ENCODE data around the gene TLCD4. TPM values are rescaled to one million over a fixed set of nuclear protein-coding genes. Genes with fewer than 3 reads are reported as not detected.

The TLCD4 gene
- total and polyA plus RNA-seq, 2 of the 13 experiments (the other 11 are each of a cell fraction or from before 2014, with no cell fraction given): 4.7 to 14.5 TPM

DNA sequence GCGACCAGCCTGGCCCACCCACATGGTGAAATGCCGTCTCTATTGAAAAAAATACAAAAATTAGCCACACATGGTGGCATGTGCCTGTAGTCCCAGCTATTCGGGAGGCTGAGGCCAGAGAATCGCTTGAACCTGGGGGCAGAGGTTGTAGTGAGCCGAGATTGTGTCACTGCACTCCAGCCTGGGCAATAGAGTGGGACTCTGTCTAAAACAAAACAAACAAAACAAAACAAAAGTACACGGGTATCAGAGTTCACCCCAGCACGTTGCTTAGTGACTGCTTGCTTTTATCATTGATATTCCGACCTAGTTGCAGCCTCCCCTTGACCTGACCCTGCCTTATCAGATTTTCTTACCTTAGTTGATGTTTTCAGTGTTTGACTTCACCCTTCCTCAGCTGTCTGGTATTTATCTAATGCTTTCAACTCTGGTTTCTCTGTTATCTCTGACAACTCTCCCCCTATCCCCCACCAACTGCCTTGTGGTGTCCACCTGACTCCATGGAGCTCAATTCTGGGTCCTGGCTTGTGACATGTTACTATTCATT is 5.1 kb downstream of the TLCD4 start (continued):
- TF ChIP-seq, protein P1, sequence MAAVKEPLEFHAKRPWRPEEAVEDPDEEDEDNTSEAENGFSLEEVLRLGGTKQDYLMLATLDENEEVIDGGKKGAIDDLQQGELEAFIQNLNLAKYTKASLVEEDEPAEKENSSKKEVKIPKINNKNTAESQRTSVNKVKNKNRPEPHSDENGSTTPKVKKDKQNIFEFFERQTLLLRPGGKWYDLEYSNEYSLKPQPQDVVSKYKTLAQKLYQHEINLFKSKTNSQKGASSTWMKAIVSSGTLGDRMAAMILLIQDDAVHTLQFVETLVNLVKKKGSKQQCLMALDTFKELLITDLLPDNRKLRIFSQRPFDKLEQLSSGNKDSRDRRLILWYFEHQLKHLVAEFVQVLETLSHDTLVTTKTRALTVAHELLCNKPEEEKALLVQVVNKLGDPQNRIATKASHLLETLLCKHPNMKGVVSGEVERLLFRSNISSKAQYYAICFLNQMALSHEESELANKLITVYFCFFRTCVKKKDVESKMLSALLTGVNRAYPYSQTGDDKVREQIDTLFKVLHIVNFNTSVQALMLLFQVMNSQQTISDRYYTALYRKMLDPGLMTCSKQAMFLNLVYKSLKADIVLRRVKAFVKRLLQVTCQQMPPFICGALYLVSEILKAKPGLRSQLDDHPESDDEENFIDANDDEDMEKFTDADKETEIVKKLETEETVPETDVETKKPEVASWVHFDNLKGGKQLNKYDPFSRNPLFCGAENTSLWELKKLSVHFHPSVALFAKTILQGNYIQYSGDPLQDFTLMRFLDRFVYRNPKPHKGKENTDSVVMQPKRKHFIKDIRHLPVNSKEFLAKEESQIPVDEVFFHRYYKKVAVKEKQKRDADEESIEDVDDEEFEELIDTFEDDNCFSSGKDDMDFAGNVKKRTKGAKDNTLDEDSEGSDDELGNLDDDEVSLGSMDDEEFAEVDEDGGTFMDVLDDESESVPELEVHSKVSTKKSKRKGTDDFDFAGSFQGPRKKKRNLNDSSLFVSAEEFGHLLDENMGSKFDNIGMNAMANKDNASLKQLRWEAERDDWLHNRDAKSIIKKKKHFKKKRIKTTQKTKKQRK (IDR thresholded peaks at IDR 0.05; ENCODE audit: low read length): no peak
- TF ChIP-seq ISX (CRISPR knock-in tag; conservative IDR thresholded peaks at IDR 0.05): no peak
- TF ChIP-seq SNRNP70 (IDR thresholded peaks at IDR 0.05; ENCODE audit: low read depth, low read length): no peak
- TF ChIP-seq TBX3 (IDR thresholded peaks at IDR 0.05; ENCODE audit: borderline replicate concordance): peak; percentile 76; the same call in 1 of the 2 replicates
- TF ChIP-seq, protein P2, sequence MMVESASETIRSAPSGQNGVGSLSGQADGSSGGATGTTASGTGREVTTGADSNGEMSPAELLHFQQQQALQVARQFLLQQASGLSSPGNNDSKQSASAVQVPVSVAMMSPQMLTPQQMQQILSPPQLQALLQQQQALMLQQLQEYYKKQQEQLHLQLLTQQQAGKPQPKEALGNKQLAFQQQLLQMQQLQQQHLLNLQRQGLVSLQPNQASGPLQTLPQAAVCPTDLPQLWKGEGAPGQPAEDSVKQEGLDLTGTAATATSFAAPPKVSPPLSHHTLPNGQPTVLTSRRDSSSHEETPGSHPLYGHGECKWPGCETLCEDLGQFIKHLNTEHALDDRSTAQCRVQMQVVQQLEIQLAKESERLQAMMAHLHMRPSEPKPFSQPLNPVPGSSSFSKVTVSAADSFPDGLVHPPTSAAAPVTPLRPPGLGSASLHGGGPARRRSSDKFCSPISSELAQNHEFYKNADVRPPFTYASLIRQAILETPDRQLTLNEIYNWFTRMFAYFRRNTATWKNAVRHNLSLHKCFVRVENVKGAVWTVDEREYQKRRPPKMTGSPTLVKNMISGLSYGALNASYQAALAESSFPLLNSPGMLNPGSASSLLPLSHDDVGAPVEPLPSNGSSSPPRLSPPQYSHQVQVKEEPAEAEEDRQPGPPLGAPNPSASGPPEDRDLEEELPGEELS (CRISPR knock-in tag; IDR thresholded peaks at IDR 0.05): peak; percentile 99
- 0 out of 2 replicates have a peak, but pooled peaks have one; percentile 29 for TF ChIP-seq ZNF713 (CRISPR knock-in tag; IDR thresholded peaks at IDR 0.05)
- no peak for TF ChIP-seq ZNF446 (CRISPR knock-in tag; IDR thresholded peaks at IDR 0.05)
- TF ChIP-seq SP2 (CRISPR knock-in tag; IDR thresholded peaks at IDR 0.05): no peak
- TF ChIP-seq HNF4A (CRISPR knock-in tag; IDR thresholded peaks at IDR 0.05): peak; percentile 94
- TF ChIP-seq, protein P3, sequence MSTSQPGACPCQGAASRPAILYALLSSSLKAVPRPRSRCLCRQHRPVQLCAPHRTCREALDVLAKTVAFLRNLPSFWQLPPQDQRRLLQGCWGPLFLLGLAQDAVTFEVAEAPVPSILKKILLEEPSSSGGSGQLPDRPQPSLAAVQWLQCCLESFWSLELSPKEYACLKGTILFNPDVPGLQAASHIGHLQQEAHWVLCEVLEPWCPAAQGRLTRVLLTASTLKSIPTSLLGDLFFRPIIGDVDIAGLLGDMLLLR (CRISPR knock-in tag; IDR thresholded peaks at IDR 0.05): no peak
- TF ChIP-seq, protein P4, sequence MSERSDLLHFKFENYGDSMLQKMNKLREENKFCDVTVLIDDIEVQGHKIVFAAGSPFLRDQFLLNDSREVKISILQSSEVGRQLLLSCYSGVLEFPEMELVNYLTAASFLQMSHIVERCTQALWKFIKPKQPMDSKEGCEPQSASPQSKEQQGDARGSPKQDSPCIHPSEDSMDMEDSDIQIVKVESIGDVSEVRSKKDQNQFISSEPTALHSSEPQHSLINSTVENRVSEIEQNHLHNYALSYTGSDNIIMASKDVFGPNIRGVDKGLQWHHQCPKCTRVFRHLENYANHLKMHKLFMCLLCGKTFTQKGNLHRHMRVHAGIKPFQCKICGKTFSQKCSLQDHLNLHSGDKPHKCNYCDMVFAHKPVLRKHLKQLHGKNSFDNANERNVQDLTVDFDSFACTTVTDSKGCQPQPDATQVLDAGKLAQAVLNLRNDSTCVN (CRISPR knock-in tag; IDR thresholded peaks at IDR 0.05; ENCODE audit: borderline replicate concordance): 0 out of 2 replicates have a peak, but pooled peaks have one; percentile 46
- TF ChIP-seq HNRNPH1 (optimal IDR thresholded peaks at IDR 0.05; ENCODE audit: low read depth, low read length): no peak
- TF ChIP-seq ZNF20 (CRISPR knock-in tag; IDR thresholded peaks at IDR 0.05): no peak
- TF ChIP-seq SKI (IDR thresholded peaks at IDR 0.05; ENCODE audit: partially characterized antibody): peak; percentile 96
- TF ChIP-seq NPAS2 (CRISPR knock-in tag; IDR thresholded peaks at IDR 0.05; ENCODE audit: borderline replicate concordance): no peak
- peak; percentile 46; the same call in 1 of the 2 replicates for TF ChIP-seq ZNF816 (CRISPR knock-in tag; IDR thresholded peaks at IDR 0.05; ENCODE audit: borderline replicate concordance)
- peak; percentile 78 for TF ChIP-seq ZBTB25 (CRISPR knock-in tag; IDR thresholded peaks at IDR 0.05)
- TF ChIP-seq BORCS8-MEF2B (CRISPR knock-in tag; IDR thresholded peaks at IDR 0.05): peak; percentile 79
- 0 out of 2 replicates have a peak, but pooled peaks have one; percentile 59 for TF ChIP-seq SNAPC5 (CRISPR knock-in tag; IDR thresholded peaks at IDR 0.05; ENCODE audit: borderline replicate concordance)
- TF ChIP-seq NFE2L2 (IDR thresholded peaks at IDR 0.05; ENCODE audit: low read length): no peak
- TF ChIP-seq ZNF44 (CRISPR knock-in tag; IDR thresholded peaks at IDR 0.05): 0 out of 2 replicates have a peak, but pooled peaks have one; percentile 48
- no peak for TF ChIP-seq HMGA1 (CRISPR knock-in tag; conservative IDR thresholded peaks at IDR 0.05)
